Hypothalamus (tissue), 51 donors: Measurements from ENCODE around the gene TMEM117.
A peak's percentile ranks its signal among the peaks of the same experiment; 100 is the strongest.

Experiments
- DNase-seq, 51 donors: peaks; one replicate each; lab custom pipeline; 2025; lab: John Stamatoyannopoulos, UW

TMEM117 gene

DNA sequence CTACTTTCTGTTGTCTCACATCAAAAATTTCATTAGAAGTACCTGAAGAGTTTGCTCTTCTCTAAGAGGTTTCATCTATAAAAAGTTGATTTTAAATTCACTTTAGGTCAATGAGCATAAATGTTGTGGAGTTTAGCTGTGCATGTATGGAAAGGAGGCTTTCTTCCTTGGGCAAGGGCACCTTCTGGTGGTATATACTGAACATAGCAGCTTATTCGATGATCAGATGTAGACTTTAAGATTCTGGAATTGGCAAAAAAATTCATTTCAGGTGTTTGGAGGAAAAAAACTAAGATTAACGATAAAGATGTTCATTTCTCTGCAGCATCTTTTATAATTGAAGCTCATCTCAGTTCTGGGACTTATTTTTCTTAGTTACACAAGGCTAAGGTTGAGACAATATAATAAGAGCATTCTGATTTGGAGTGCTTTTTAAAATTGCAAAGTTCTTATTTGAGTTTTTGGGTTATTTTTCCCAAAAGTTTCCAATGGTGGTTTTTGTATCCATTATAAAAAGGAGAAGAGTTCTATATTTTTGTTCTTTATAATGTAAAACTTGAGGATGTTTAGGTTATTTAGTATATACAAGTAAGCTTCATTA, 46.8 kb downstream of the TMEM117 start:
- peak in 10 of 51 donors; percentile 1 to 73 (median 8) for DNase-seq

DNA sequence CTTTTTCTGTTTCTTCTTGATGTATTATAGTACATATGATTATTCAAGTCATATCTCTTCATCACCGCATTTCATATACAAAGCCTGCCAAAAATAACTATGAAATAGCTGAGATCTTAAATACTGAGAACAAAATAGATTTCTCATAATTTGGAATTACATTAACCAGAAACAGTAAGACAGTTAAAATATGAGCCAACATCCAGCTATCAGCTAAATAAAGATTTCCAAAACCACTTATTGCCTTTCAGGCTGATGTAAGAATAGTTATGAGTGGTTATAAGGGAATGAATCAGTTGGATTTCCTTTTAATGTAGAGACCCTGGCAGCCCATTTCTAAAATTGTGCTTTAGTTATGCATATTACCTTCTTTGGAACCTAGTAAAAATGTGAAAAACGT, 47.4 kb downstream of the TMEM117 start:
- no peak for DNase-seq

DNA sequence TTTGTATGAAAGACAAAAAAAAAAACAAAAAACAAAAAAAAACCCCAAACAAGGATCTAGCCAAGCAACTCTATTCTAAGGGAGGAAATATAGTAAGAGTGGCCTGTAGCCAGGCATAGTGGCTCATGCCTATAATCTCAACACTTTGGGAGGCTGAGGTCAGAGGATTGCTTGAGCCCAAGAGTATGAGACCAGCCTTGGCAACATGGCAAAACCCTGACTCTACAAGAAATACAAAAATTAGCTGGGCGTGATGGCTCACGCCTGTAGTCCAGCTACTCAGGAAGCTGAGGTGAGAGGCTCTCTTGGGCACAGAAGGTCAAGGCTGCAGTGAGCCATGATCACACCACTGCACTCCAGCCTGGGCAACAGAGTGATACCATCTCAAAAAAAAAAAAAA, 47.9 kb downstream of the TMEM117 start:
- DNase-seq: no peak

DNA sequence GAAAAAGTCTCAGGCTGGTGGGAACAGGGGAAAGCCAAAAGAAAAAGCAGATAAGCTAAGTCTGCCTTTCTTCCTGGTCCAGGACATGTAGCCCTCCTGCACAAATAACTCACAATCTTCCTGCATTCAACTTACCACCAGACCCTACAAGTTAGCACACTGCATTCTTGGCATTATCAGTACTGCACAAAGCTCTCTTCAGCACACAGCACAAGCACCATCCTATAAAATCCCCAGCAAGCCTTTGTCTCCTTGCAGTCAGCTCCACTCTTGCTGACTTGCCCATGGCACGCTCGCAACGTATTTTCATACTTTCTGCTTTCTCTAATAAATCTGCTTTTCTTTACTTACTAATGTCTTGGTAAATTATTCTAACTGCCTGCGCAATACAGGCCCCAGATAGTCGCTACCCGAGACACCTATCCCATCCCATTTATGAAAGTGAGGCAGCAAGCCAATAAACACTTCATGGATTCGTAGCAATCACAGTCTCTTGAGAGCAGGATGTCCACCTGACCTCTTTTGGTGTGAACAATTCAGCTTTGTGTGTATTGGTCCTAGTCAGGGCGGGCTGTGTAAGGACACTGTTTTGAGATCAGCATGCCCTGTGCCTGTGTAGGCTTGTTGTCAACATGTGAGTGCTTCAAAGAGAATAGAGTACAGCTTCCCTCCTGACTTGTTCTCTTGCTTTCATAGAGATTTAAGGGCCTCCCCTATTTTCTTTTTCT, 49.0 kb downstream of the TMEM117 start:
- peak in 29 of 51 donors; percentile 1 to 67 (median 21) for DNase-seq

DNA sequence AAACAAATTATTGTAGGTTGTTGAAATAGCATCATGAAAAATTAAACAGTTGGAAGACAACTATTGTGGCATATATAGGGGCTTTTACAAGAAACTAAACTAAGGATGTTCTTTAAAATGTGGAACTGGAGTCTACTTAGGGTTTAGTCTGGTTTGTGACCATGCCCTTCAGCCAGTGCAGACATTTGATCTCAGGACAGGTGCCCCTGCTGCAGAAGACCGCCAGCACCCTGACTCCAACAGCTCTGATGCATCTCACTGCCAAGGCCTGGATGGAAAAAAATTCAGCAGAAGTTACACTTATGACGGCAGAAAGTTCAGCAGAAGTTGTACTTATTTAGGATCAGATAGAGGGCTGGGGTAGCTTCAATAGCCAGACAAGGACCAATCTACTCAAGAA, 51.5 kb downstream of the TMEM117 start:
- no peak for DNase-seq

DNA sequence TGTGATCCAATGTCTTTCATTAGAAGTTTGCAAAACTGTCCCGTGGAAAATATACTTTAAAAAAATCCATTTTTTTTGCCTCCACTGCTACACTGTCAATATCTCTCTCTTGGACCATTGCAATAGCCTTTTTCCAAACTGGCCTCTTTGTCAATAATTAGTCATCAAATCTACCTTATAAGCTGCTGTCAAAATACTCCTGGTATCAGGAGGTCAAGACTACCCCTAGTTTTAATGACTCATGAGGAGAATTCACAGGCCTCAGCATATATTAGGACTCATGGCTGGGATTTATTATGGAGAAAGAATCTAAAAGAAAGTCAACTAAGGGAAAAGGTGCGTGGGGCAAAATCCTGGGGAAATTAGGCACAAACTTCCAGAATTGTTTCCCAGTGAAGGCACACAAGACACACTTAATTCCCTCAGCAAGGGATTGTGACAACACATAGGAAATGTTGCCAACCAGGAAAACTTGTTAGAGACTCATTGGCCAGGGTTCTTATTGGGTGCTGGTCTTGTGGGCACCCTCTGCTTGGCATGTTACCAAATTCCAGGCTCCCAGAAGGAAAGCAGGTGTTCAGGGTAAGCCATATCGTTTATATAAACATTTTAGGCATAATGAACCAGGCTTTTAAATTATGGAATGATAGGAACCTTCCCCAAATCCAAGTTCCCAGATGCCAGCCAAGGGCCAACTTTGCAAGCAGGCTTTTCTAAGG, 56.1 kb downstream of the TMEM117 start:
- no peak for DNase-seq

DNA sequence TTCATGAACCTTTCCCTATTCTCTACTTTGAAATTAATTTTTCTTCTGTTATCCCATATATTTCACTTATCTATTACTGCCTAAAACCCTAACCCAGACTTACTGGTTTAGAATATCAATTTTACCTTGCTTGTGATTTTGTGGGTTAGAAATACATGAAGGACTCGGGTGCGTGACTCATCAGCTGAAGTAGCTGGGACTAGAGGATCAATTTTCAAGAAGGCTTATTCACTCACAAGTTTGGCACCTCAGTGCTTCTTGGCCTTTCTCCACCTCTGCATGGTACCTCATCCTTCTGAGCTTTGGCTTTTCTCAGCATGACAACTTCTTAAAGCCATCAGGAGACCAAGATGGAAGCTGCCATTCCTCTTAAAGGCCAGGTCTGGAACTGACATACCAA, 57.8 kb downstream of the TMEM117 start:
- no peak for DNase-seq

DNA sequence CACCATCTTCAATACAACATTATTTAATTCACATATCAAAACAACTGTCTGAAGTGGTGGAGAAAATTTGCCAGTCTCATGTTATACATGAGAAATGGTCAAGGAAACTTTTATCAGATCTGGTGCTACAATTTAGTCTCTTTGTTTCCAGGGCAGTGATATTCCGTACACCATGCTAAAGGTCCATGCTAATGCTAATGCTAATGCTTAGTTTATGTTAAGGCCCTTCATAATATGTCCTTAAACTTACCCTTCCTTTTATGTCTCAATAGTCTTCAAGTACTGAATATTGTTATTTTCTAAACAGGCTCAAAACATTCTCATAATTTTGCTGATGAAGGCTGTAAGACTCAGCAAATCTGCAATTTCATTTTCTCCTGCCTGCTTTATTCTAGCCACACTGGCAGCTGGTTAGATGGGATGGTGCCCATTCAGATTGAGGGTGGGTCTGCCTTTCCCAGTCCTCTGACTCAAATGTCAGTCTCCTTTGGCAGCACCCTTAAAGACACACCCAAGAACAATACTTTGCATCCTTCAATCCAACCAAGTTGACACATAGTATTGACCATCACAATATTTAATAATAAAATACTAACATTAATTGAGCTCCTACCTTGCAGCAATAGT, 59.8 kb downstream of the TMEM117 start:
- DNase-seq: no peak

DNA sequence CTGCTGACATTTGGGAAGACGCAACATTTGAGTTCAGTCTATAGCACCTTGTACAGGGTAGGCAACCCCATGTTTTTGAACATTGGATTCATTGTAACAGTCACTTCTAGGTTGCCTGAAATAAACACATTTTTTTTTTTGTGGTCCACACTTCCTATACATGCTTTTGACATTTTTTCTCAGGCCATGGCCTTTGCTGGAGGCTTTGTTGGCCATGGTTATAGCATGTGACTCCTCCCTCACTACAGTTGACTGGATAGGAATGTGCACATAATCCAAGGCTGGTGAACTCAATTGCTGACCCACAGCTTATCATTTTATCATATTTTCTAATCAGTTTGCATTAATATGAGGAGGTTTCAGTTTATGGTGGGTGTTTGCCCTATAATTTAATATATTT, 60.6 kb downstream of the TMEM117 start:
- DNase-seq: no peak

DNA sequence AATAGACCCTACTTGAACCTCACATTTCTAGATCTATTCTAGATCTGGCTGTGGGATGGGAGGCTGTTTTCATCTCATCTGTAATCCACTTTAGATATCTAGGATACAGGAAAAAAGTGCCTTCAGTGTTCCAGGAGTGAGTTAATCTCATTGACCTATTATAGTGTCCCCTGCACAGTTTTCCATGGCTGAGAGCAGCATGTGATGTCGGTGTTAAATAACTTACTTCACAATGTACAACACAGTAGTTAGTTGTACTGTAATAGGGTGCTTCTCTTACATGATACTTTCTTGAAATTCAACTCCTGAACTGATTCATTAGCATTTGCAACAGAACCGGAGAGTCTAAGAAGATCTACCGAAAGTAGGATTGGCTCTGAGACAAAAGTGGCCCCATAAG, 62.6 kb downstream of the TMEM117 start:
- DNase-seq: no peak

DNA sequence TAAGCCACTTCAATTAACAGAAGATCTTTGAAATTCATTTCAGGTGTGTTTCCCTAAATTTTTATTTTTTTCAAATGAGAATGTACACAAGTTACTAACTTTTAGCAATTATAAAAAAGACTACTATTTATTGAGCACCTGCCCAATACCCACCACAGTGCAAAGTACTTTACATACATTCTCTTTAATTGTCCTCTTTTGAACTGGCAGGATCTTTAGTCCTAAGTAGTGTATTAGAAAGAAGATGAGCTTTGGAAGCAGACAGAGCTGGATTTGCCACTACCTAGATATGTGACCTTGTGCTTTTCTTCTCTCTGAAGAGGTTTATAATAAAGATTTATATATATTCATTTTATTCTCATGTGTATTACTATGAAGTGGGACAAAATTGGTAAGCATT, 63.7 kb downstream of the TMEM117 start:
- DNase-seq: no peak

DNA sequence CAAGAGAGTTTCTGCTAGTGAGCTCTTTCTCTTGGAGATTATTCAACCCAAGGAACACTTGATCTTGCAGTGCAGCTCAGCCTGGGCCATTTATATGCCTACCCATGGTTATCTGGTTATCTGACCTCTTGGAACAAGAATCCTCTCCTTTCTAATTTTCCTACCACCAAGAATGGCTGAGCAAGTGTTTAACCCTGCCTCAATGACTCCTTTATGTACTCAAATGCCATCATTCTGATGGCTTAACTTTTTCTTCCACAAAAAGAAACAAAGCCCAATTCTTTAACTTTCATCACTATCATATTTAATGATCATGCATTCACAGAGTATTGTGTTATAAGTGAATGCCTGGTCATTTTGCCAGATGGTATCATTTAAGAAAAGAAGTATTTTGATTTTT, 67.8 kb downstream of the TMEM117 start:
- DNase-seq: no peak

DNA sequence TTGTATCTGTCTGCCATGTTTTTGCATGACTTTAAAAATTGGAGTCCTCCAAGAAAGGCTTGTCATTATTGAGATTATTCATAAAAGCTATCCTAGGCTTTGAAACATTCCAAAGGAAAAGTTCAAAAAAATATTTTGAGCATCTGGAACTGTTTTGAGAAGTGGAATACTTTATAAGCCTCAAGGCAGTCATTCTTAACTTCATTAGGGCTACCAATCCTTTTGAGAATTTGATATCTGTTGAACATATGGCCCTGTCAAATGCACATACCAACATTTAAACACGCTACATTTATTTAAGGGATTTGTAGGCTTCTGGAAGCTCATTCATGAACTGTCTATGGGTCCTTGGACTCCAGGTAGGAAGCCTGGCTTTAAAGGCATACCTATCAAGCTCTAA, 77.0 kb downstream of the TMEM117 start:
- DNase-seq: no peak

DNA sequence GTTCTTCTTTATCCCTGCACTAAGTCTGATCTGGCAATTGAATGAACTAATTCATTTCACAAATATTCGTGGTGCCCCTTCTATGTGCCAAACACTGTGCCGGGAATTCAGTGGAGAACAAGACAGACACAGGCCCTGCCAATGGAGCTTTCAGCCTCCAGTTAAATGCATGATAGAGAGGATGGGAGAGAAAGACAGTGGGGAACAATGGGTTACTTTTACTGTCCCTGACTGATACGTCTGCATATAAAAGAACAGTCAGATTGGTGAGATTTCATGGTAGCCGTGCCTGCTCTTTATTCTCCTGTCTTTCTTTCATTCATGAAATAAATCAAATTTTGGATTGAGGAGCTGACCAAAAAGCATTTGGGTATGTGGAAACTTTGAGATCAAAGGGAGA, 78.5 kb downstream of the TMEM117 start:
- DNase-seq: no peak

DNA sequence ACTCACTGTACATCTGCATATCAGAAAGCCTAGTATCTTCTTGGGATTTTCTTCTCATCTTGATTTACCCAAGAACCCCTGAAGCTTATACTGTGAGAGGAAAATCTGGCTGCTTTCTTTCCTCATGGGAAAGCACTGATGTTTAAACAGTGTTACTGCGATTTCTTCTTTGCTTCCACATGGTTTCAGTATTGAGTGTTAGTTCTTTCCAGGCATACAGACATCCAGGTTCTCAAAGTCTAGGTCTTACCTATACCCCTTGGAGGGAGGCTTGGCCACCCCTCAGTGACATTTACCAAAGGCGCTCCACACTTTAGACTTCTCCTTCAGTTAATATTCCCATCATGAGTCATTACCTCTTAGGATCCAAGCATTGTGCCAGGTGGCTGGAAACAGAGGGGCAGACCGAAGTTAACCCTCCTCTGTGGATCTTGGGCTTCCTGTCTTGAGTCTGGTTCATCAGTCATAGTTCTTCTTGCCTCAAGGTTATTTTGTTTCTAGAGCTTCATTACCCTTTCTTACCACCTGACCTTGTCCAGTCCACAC, 79.1 kb downstream of the TMEM117 start:
- no peak for DNase-seq

DNA sequence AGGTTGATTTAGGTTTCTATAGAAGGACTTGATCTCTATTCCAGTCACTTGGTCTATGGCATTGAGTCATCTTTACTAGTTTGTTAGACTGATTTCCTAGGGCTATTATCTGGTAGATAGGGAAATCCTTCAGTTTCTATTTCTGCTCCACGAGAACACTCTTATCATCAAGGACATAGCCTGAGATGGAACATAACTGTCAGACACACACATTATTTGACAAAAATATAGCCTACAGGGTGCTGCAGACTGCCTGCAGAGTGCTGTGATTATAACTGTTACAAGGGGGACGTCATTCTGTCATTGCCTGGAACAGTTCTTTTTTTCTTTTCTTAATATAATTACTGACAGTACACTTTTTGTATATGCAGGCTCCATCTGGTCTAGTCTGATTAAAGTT, 82.0 kb downstream of the TMEM117 start:
- no peak for DNase-seq

DNA sequence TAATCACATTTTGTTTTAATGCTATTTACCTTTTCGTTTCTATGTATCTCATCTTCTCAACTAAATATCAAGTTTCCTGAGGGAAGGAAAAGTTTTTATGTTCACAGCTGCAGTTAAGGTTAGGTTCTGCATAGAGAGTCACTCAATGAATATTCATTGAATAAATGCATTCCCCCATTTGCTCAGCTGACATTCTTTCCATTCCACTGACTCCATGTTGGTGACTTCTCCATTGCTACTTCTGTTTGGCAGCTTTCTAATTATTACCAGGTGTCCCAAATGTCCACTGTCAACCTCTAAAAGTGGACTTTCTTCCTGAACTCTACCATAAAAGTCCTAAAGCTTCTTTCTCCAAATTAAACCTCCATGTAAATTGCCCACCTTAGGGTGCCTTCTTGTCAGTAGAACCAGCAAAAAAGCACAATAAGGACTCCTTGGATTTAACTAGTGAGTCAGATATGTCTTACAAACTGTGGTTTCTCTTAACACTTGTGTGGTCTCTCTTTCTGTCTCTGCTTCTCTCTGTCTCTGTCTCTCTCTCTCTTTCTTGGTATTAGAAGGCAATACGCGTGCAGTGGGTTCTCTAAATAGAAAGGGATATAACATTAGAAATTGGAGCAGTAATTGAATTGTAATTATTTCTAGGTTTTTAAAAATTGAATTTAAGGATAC, 85.9 kb downstream of the TMEM117 start:
- DNase-seq: no peak

DNA sequence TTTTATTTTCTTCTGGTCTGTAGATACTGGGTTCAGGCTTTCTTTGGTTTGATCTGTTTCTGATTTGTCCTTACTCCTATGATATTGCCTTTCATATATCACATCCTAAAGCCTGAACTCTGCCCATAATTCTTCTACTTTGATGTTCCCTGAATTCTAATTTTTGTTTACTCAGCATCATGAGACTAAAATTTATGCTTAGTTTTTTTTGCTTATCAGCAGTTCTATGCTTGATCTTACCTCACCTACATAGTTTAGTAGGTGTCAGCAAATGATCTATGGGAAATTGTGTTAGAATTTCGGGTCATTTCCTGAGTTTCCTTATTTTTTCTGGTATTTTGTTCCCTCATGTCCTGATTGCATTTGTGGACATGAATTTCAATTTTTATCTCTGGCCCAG, 94.2 kb downstream of the TMEM117 start:
- no peak for DNase-seq

DNA sequence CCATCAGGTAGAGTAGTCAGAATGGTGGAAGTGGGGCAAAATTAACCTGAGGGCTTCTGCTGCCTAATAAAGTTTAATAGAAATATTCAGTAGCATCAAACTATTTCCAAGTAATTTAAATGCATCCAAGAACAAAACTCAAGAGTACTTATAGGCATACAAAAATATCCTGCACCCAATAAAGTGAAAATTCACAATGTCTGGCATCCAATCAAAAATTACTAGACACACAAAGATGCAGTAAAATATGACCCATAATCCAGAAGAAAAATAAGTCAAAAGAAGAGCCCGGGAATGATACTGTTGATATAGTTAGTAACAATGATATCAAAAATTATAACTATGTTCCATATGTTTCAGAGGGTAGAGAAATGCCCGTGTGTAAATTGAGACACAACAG, 95.3 kb downstream of the TMEM117 start:
- no peak for DNase-seq

DNA sequence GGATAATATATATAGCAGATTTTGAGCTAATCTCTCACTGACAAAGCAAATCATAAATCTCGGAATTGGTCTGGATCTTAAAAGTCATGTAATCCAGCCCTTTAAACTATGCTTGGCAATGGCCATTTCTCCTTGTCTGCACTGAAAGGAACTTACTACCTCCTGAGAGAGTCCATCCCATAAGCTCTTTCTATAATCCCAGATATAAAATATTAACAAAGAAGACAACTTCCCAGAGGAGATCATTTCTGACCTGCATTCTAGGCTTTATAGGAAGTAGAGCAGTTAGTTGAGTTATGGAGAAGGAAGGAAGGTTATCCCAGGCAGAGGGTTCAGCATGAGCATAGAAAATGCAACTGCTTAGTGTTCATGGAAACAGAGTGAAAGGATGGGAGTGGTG, 99.7 kb downstream of the TMEM117 start:
- DNase-seq: no peak

DNA sequence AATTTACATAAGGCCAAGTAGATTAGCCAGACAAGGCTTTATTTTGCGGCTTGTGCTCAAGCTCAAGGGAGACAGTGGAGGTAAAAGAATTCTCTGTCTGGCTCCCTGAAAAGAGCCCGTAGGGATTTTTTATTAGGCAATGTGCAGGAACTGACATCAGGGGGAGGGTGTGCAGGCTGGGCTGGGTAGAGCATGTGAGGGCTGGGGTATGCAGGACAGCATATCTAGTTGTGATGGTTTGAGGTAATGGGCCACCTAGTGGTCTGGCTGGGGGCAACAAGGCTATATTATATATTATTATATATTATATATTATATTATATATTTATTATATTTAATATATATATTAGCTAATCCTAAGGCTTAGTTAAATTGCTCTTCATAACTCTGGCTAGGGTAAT, 102.1 kb downstream of the TMEM117 start:
- DNase-seq: no peak
